Aorta (tissue), 5 donors: ENCODE data around the gene PINK1. TPM values are rescaled to one million over a fixed set of nuclear protein-coding genes. Genes with fewer than 3 reads are reported as not detected.

Experiments used
- ATAC-seq: fragments of 200-7000 bp; cut with Tn5 transposase; one replicate; pipeline ENCODE4 v1.9.1; 2022; ENCODE audit warnings: moderate library complexity; ENCODE audit not compliant: low FRiP score
- DNase-seq, 2 donors: peaks; one replicate each; pipeline ENCODE4 v3.0.0-alpha.2; 2020
- H3K27ac ChIP-seq, 2 donors: one replicate each; pipeline ENCODE4 v1.5.1; 2013; ENCODE audit warnings: low read length in 2 of 2, mild to moderate bottlenecking in 2 of 2, moderate library complexity in 2 of 2, control low read depth in 1 of 2, inconsistent platforms in 1 of 2, low read depth in 1 of 2
- H3K27me3 ChIP-seq, 2 donors: one replicate each; pipeline ENCODE4 v1.6.1; 2013; ENCODE audit warnings: control low read depth in 1 of 2, low read length in 1 of 2, mild to moderate bottlenecking in 1 of 2, moderate library complexity in 1 of 2; ENCODE audit not compliant: insufficient read depth in 2 of 2, control insufficient read depth in 1 of 2
- H3K36me3 ChIP-seq, 2 donors: one replicate each; pipeline ENCODE4 v1.6.1; 2013; ENCODE audit warnings: control low read depth in 1 of 2, low read length in 1 of 2, mild to moderate bottlenecking in 1 of 2; ENCODE audit not compliant: insufficient read depth in 2 of 2, control insufficient read depth in 1 of 2
- H3K4me1 ChIP-seq, 2 donors: one replicate each; pipeline ENCODE4 v1.6.1; 2013; ENCODE audit warnings: low read length in 2 of 2, control low read depth in 1 of 2, mild to moderate bottlenecking in 1 of 2, moderate library complexity in 1 of 2; ENCODE audit not compliant: insufficient read depth in 2 of 2, control insufficient read depth in 1 of 2
- H3K4me3 ChIP-seq, 2 donors: one replicate each; pipeline ENCODE4 v1.5.1; 2013; ENCODE audit warnings: low read length in 2 of 2, control low read depth in 1 of 2, mild to moderate bottlenecking in 1 of 2
- H3K9me3 ChIP-seq: one replicate; pipeline ENCODE4 v1.6.1; 2013; ENCODE audit warnings: mild to moderate bottlenecking, low read length; ENCODE audit not compliant: control insufficient read depth
- WGBS, 2 donors: extraction: QIAGEN DNeasy Blood & Tissue Kit; methylation state at CpG; one replicate each; pipeline ENCODE4 v1.1.7; 2013; 5-methylcytosine and 5-hydroxymethylcytosine counted together
- intact Hi-C, 2 donors: fragments of 100-400 bp; cut with DNase I; formaldehyde crosslinking; loops; one replicate each; pipeline versions ENCODE4 v1.14.2 to v1.15.0; 2022
- polyA plus RNA-seq, 2 donors: library from polyadenylated mRNA; stranded (reverse); fragments of 200-250 nt; gene quantifications; one replicate each; pipeline ENCODE4 v1.2.3, GENCODE V29; 2013
- total RNA-seq, 2 donors: library from RNA; stranded (reverse); fragmentation: NEBNext Ultra II Directional; extraction: Animal tissue kit (Norgen Biotek cat#: 25700); gene quantifications; one replicate each; pipeline ENCODE4 v1.2.1, GENCODE V29; 2021
- donor health status: healthy with polysubstance abuse.
- donor health status: Bipolar disorder and iron deficiency.
- donor health status: DM: no; HTN: no; CAD: no.
- donor health status: DM: no; HTN: no; CAD: no.
- donor health status: DM: yes; HTN: yes; CAD: no.

Gene PINK1
- total and polyA plus RNA-seq, 4 donors, result 72.0 to 129 (median 92.4) TPM

DNA sequence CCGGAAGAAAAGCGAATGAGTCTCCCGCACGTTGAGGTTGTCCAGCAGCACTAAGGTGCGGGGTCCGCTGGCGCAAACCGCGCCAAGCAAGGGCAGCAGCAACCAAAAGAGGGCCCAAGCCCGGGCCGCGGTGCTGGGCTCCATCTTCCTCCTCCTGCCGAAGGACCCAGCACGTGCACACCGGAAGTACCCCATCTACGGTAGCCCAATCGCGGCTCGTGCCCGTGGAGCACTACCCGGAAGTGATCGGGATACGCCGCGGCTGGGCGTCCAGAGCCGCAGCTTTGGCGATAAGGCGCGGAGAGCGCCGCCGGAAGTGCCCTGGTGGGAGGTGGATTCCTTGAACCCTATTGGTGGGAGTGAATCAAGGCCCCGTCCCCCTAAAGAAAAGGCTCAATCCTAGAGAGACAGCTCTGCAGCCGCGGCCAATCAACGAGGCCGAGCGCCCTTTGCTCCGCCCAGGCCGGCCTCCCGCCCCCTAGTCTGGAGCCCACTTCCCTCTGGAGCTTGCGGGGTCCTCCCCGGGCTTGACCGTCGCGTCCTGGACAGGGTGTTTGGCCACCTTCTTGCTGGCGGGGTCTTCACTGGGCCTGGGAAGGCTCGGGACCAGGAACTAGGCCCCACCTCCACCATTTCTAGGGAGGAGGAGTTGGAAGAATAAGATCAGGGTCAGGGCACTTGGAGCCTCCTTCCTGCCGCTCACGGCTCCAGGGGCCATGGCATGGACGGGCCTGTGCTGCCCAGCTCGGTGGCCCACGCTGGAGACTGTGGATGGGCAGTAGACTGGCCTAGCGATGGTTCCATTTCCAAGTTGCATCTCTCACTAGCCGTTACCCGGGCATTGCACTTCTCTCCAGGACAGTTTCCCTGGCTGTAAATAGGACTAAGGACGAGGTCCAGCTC is 28.2 kb downstream of the PINK1 start, which contains the start of gene DDOST:
DDOST (minus strand) TSS at position 163 of the 903 bp plus-strand sequence; CDS start at position 144, 19 bp downstream.
- Histone ChIP-seq H3K4me3 (peak within 1 kb of the TSS; percentile 66), H3K27ac (peak within 1 kb of the TSS in 1 of 2 donors; percentile 71), H3K36me3 (no peaks in the 10 kb centered on the region), H3K4me1 (no peaks in the 10 kb centered on the region), H3K27me3 (no peaks in the 10 kb centered on the region), H3K9me3 (no peaks in the 10 kb centered on the region)
- DNase-seq, result peak; percentile 97 to 98
- intact Hi-C loops, result loop anchor here in 1 of 2 donors (2.0 kb wide), 1 partner anchor 27 kb away; no protein-coding TSS in a partner anchor
- 1% methylated on average over 57 to 58 of the region's 58 CpGs for WGBS, 2 donors
- peak; percentile 97 for ATAC-seq

DNA sequence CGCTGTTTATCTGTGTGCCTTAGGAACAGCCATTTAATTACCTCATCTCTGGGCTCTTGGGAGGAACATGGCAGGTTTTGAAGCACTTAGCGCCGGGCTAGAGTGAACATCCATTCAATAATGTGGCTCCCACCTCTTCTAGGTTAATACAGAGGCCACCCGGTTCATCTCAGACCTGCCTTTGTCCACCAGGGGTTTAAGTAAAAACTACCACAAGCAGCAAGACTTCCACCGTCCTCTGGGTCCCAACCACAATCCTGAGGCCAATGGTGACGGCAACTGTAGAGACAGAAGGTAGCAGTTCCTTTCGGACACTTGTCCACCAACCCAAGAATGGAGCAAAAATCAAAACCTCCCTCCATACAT is 28.8 kb downstream of the PINK1 start:
- no peaks in the 10 kb centered on the region for H3K27me3 ChIP-seq
- WGBS, 2 donors, result 45 to 54% methylated on average over 7 of the region's 7 CpGs
- intact Hi-C loops, result no loop called here
- ATAC-seq (no peak), DNase-seq (no peak)
- H3K36me3 ChIP-seq, result no peaks in the 10 kb centered on the region
- peak overlapping the region in 1 of 2 donors; percentile 71 for H3K27ac ChIP-seq
- H3K4me3 ChIP-seq, result peak overlapping the region; percentile 66
- no peaks in the 10 kb centered on the region for H3K4me1 ChIP-seq
- no peaks in the 10 kb centered on the region for H3K9me3 ChIP-seq

DNA sequence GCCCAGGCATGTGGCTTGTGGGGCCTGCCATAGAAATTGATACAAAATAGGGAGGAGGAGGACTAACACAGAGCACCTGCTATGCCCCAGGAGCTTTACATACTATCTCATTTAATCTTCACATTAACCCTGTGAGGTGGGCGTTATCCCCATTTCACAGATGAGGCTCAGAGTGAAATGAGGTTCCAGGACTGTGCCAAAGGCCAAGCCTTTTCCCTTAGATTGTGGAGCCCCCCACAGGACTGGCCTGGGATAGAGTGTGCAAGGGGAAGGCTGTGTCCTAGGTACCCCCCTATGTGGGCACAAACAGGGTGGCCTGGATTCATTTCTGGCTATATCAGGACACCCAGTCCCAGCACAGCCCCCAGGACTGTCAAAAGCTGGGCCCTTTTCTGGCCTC is 30.1 kb downstream of the PINK1 start:
- no peak for DNase-seq
- no peak overlapping the region for H3K4me3 ChIP-seq
- no peaks in the 10 kb centered on the region for H3K4me1 ChIP-seq
- H3K36me3 ChIP-seq, result no peaks in the 10 kb centered on the region
- 88 to 89% methylated on average over 1 of the region's 1 CpG for WGBS, 2 donors
- no peaks in the 10 kb centered on the region for H3K9me3 ChIP-seq
- H3K27me3 ChIP-seq, result no peaks in the 10 kb centered on the region
- no peak overlapping the region for H3K27ac ChIP-seq
- intact Hi-C loops, result no loop called here
- no peak for ATAC-seq

DNA sequence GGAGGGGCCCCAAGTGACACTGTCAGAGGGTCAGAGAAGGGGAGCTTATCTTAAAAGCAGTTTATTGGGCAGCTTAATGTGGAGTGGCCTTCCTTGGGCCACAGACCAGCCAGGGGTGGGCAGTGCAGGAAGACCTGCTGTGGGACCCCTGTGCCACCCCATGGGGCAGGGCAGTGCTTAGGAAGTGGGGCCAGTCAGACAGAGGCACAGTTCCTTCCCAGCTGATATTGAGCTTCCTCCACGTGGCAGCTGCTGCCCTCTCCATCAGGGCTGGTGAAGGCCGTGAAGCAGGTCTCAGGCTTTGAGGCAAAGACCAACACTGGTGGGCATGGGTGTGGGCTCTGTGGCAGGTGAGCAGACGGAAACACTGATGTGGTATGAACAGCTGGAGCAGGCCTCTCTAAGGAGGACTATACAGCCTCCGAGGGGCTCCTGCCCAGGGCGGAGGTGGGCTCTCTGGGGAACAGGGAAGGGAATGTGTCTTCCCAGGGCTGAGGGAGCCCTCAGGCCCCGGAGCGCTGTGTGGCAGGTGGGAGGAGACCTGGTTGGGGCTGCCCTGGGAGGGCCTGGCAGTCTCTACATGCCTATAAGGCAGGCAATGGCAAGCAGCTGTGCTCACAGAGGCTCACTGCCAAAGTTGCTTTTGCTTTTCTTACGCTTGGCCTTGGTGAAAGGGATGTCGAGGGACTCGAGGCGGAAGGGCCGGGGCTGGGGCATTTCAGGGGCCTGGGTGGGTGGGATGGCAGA is 30.9 kb downstream of the PINK1 start:
- ATAC-seq (no peak), DNase-seq (no peak)
- no peaks in the 10 kb centered on the region for H3K36me3 ChIP-seq
- H3K27me3 ChIP-seq, result no peaks in the 10 kb centered on the region
- WGBS, 2 donors, result 72 to 77% methylated on average over 12 of the region's 12 CpGs
- H3K4me3 ChIP-seq, result no peak overlapping the region
- intact Hi-C loops, result no loop called here
- H3K27ac ChIP-seq, result no peak overlapping the region
- no peaks in the 10 kb centered on the region for H3K4me1 ChIP-seq
- no peaks in the 10 kb centered on the region for H3K9me3 ChIP-seq

DNA sequence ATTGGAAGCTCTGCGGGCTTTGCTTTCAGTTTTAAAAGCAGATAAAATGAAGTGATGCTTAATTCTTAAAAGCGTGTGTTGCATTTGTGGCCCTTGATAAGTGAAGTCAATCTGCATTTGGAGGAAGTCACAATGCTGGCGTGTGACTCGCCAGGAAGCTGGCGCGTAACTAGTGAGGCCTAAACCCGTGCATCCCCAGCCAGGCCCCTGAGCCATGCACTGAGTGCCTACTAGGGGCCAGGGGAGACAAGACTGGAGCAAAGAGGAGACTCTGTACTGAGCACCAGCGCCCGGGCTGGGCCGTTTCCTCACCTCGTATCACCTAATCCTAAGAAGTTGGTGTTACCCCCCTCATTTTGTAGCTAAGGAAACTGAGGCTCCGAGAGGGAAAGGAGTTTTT is 32.5 kb downstream of the PINK1 start:
- DNase-seq, result no peak
- H3K4me3 ChIP-seq, result no peak overlapping the region

DNA sequence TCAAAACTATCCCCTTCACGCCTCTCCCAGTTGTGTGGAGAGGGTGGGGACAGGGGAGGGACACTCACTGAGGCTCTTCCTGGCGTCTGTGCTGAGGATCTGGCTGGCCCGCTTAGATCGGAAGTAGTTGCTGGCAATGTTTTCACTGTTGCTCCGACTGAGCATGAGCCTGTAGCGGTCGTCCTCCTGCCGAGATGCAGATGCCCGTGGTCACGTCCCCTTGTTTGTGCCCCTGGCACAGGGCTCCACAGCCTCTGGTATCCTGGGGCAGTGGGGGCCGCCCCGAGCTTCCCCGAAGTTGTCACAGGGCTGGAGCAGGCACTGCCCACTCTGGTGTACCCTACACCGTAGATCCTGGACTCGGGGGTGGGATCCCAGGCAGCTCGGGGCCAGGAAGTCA is 32.9 kb downstream of the PINK1 start:
- H3K27me3 ChIP-seq, result no peaks in the 10 kb centered on the region
- no peaks in the 10 kb centered on the region for H3K4me1 ChIP-seq
- DNase-seq, result no peak
- H3K27ac ChIP-seq, result no peak overlapping the region
- WGBS, 2 donors, result 79 to 80% methylated on average over 15 to 16 of the region's 16 CpGs
- no peak for ATAC-seq
- no peaks in the 10 kb centered on the region for H3K9me3 ChIP-seq
- H3K36me3 ChIP-seq, result no peaks in the 10 kb centered on the region
- intact Hi-C loops, result no loop called here
- no peak overlapping the region for H3K4me3 ChIP-seq

More for the DNA sequence above, 32.5 kb downstream of the PINK1 start:
- no peak for ATAC-seq
- intact Hi-C loops, result no loop called here
- 89 to 92% methylated on average over 12 of the region's 12 CpGs for WGBS, 2 donors
- H3K36me3 ChIP-seq, result no peaks in the 10 kb centered on the region
- no peak overlapping the region for H3K27ac ChIP-seq
- H3K27me3 ChIP-seq, result no peaks in the 10 kb centered on the region
- no peaks in the 10 kb centered on the region for H3K9me3 ChIP-seq
- H3K4me1 ChIP-seq, result no peaks in the 10 kb centered on the region

DNA sequence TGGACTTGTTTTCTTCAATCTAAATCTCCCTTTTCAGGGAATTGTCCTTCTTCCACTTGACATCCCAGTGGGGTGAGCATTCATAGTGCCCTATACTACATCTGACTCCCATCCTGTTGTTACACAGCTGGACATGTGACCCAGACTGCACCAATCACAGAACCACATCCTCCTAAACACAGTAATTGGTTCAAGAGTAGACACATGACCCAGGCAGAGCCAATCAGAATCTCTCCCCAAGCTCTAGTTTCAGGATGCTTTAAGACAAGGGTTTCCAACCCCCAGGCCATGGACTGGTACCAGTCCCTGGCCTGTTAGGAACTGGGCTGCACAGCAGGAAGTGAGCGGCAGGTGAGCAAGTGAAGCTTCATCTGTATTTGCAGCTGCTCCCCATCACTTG is 33.5 kb downstream of the PINK1 start:
- Histone ChIP-seq H3K27ac (no peak overlapping the region), H3K9me3 (no peaks in the 10 kb centered on the region), H3K36me3 (no peaks in the 10 kb centered on the region), H3K27me3 (no peaks in the 10 kb centered on the region), H3K4me1 (no peaks in the 10 kb centered on the region), H3K4me3 (no peak overlapping the region)
- 95 to 98% methylated on average over 1 of the region's 1 CpG for WGBS, 2 donors
- ATAC-seq (no peak), DNase-seq (no peak)
- intact Hi-C loops, result no loop called here

DNA sequence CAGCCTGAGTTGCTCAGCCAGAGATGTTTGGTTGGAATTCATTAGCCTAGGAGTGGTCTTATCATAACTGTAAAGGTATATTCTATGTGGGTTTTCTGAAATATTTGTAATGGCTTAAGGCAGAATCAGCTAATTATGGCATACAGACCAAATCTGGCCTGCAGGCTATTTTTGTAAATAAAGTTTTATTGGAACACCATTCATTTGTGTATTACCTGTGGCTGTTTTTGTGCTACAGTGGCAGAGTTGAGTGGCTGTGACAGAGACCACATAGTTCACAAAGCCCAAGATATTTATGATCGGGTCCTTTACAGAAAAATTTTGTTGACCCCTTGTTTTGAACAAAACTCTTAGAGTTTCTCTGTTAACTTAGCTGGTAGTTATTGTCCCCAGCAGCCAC is 35.3 kb downstream of the PINK1 start:
- intact Hi-C loops, result no loop called here

More for the DNA sequence above, 35.3 kb downstream of the PINK1 start:
- 97 to 100% methylated on average over 1 of the region's 1 CpG for WGBS, 2 donors
- H3K36me3 ChIP-seq, result no peaks in the 10 kb centered on the region
- no peaks in the 10 kb centered on the region for H3K9me3 ChIP-seq
- ATAC-seq (no peak), DNase-seq (no peak)
- no peak overlapping the region for H3K27ac ChIP-seq
- no peak overlapping the region for H3K4me3 ChIP-seq
- H3K27me3 ChIP-seq, result no peaks in the 10 kb centered on the region
- no peaks in the 10 kb centered on the region for H3K4me1 ChIP-seq
